ENCODE measurements around the gene MT2A.

Gene MT2A

DNA sequence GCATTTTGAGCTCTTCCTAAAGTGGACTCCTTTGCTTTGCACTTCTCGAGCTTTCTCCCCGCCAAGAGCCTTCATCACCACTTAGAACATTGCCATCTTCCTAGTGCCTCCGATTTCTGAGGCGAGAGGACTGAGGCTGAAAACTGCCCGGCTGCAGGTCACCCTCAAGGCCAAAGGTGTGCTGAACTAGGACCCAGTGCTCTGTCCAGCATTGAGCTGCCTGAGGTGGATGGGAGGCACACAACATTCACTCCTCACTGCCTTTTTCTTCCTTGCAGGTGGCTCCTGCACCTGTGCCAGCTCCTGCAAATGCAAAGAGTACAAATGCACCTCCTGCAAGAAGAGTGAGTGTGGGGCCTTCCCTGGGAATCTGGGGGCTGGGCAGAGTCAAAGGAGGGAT is 35.4 kb downstream of the MT2A start:
- TF ChIP-seq CTCF (conservative IDR thresholded peaks at IDR 0.05; ENCODE audit: control insufficient read depth, insufficient read depth, low read depth, low read length): no peak
- DNase-seq (ENCODE audit: low read depth): no peak
- H3K4me3 ChIP-seq (ENCODE audit: control insufficient read depth, low read depth, low read length): peak overlapping the region; percentile 30

DNA sequence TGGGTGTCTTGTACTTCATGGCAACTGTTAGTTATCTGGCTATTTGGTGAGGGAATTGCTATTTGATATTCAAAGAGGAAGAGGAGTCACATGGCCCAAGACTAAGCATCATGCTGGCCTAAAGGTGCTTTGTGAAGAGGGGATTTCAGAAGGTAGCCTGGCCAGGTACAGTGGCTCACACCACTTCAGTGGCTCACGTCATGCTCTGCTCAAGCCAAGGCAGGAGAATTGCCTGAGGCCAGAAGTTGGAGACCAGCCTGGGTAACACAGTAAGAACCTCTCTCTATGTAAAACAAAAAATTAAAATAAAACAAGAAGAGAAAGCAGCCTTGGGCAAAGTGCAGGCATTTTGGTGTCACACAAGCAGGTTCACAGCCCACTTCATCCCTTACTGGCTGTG is 36.9 kb downstream of the MT2A start:
- no peak for TF ChIP-seq CTCF (conservative IDR thresholded peaks at IDR 0.05; ENCODE audit: control insufficient read depth, insufficient read depth, low read depth, low read length)
- DNase-seq (ENCODE audit: low read depth): no peak
- H3K4me3 ChIP-seq (ENCODE audit: control insufficient read depth, low read depth, low read length): no peak overlapping the region

GRCh38 chr16:56645838-56646237 is 37.5 kb downstream of the MT2A start:
- no peak for TF ChIP-seq CTCF (conservative IDR thresholded peaks at IDR 0.05; ENCODE audit: control insufficient read depth, insufficient read depth, low read depth, low read length)
- DNase-seq (ENCODE audit: low read depth): no peak
- H3K4me3 ChIP-seq (ENCODE audit: control insufficient read depth, low read depth, low read length): no peak overlapping the region

GRCh38 chr16:56647641-56648431 is 39.5 kb downstream of the MT2A start:
- DNase-seq (ENCODE audit: low read depth): no peak
- TF ChIP-seq CTCF (conservative IDR thresholded peaks at IDR 0.05; ENCODE audit: control insufficient read depth, insufficient read depth, low read depth, low read length): no peak

DNA sequence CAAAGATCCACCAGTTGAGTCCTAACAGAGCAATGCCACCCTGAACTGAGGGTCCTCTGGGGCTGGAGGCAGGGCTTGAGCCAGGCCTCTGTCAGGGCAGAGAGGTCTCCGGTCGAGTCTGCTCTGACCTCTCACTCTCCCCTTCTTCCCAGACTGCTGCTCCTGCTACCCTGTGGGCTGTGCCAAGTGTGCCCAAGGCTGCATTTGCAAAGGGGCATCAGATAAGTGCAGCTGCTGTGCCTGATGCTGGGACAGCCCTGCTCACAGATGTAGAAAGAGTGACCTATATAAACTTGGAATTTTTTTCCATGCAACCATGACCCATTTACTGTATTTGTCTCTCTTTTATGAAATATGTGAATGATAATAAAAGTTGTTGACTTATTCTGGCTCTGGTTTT is 40.9 kb downstream of the MT2A start:
- no peak for TF ChIP-seq CTCF (conservative IDR thresholded peaks at IDR 0.05; ENCODE audit: control insufficient read depth, insufficient read depth, low read depth, low read length)
- no peak overlapping the region for H3K4me3 ChIP-seq (ENCODE audit: control insufficient read depth, low read depth, low read length)
- DNase-seq (ENCODE audit: low read depth): no peak

More at GRCh38 chr16:56647641-56648431, 39.5 kb downstream of the MT2A start:
- no peak overlapping the region for H3K4me3 ChIP-seq (ENCODE audit: control insufficient read depth, low read depth, low read length)

DNA sequence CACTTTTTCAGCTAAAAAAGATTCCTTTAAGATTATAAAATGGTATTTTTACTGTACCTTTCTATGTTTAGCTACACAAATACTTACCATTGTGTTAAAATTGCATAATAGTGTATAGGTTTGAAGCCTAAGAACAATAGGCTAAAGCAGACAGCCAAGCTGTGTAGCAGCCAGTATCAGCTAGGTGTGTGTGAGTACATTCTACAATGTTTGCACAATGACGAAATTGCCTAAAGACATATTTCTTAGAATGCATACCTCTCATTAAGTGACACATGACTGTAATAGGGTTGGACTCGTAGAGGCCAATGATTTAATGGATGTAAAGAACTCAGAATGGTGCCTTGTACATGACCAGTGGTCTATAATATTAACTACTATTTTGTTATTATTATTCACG is 41.4 kb downstream of the MT2A start:
- TF ChIP-seq CTCF (conservative IDR thresholded peaks at IDR 0.05; ENCODE audit: control insufficient read depth, insufficient read depth, low read depth, low read length): no peak
- H3K4me3 ChIP-seq (ENCODE audit: control insufficient read depth, low read depth, low read length): no peak overlapping the region
- DNase-seq (ENCODE audit: low read depth): no peak
